Esophagus mucosa (tissue), 1 donor: ENCODE measurements around the gene CYBA. TPM values are rescaled to one million over a fixed set of nuclear protein-coding genes. Genes with fewer than 3 reads are reported as not detected.
A peak's percentile ranks its signal among the peaks of the same experiment; 100 is the strongest.

Experiments
- ATAC-seq: fragments of 200-7000 bp; cut with Tn5 transposase; one replicate; pipeline ENCODE4 v1.9.1; 2020
- total RNA-seq: library from RNA; stranded (reverse); gene quantifications from one replicate; pipeline ENCODE4 v1.2.4, GENCODE V29; 2023
- donor health status: DM: yes; HTN: yes; CAD: no.

Gene CYBA
- total RNA-seq = 66.3 TPM

DNA sequence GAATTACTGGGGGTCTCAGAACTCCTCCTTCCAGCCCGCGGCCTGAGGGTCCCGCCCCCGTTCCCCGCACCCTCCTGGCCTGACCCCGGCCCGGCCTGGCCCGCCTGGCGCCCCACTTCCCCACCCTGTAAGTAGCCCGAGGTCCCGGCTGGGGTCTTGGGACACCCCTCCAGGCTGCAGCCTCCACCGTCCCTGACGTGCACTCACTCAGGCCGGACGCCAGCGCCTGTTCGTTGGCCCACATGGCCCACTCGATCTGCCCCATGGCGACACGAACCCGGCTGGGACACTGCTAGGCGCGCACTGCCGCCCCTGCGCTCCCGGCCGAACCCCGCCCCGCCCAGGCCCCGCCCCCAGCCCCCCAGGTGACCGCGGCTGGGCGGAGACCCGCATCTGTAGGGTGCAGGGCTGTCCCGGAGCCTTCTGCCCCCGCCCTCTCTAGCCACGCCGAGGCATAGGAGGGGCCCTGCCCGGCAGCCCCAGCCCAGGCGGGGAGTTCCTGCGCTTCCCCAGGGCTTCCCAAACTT lies at the start of gene CYBA:
CYBA (minus strand) TSS at position 305 of the 527 bp plus-strand sequence; CDS start at position 265, 40 bp downstream.
- ATAC-seq = peak; percentile 84

- no peak for ATAC-seq
Measured at GRCh38 chr16:88700322-88700635, 49.4 kb upstream of the CYBA start.

- no peak for ATAC-seq
Measured at GRCh38 chr16:88699180-88699579, 48.3 kb upstream of the CYBA start.

DNA sequence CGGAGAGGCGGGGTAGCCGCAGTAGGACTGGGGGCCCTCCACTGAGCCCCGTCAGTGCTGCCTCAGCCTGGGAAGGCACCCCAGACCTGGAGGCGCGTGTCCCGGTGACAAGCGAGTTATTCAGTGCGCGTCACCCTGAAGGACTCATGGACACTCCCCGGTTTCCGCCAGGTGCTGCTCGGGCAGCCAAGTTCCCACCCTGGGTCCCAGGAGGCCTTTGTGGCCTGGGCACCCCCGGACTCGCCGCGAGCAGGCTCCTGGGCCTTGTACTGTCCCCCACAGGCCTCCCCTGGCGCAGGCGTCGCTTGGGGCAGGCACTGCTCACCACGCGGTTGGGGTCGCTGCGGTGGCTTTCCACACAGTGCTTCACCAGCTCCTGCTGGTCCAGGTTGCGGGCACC lies 47.8 kb upstream of the CYBA start:
- no peak for ATAC-seq

DNA sequence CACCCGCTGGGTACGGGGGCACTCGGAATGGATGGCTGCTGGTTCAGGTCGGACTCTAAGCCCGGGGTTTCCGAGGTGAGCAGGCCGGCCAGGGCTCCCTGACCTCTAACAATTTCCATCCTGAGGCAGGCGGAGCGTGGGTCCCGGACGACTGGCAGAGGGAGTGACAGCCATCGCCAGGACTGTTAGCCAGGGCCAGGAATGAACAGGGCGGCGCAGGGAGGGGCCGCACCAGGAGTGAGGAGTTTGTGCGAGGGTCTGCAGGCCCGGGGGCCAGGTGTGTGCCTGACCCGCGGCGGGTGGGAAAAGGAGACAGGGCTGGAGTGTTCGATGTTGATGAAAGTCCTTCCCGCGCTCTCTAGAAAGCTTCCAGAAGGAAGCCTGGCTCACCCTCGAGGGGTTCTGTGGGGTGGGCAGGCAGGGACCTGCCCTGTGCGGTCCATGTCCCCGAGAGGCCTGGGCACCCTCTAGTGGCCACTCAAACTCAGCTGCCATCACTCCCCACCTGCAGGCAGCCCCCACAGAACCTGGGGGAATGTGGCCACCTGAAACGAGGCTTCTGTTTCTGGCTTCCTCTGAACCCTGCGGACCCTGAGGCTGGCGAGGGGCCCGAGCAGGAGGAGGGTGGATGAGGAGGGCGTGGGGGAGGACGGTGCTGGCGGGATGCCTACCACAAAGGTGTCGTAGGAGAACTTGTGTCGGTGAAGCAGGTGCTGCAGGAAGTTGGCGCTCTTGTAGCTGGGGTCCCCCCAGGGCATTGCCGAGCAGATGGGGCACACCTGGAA lies 47.2 kb upstream of the CYBA start:
- ATAC-seq = no peak

DNA sequence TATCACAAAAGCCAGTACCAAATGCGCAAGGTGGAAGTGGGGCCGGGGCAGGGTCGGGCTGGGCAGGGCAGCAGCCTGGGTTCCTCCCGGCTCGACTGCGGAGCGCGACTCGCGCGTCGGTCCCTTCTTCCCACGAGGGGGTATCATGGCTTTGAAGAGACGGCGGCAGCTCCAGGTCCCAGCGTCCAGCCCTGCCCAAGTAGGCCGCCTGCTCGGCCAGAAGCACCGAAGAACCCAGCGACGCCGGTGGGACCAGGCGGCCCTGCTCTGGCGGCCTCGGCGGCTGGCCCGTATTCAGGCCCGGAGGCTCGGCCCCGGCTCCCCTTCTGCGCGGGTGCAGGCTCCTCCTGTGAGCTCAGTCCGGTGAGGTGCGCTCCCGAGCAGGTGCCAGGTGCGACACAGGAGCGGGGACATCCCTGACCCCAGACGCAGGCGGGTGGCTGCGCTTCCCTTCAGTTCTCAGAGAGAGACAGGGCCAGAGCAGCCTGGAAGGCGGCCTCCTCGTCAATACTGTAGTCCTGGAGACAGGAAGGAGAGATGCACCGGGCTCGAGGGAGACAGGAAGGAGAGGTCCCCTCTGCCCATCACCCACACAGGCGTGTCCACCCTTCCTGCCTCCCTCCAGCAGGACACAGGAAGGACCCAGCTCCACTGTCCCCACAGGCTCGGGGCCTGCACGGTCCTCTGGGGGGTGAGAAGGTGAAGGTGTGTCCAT lies 46.4 kb upstream of the CYBA start:
- no peak for ATAC-seq

DNA sequence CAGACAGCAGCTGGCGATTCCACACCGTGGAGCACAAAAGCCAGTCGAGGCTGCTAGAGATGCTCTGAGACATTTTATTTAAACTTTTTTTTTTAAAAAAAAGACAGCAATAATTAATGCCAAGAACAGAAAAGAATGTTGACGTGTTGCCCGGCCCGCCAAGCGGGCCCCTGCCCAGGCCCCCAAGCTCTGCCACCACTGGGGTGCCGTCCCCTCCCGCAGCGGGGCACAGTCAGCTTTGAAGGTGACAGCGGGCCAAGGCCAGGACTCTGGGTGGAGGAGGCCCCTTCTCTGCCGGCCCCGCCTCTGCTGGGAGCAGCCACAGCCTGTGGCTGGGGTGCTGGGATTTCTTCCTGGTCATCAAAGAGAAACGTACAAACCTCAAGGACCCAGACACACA lies 45.6 kb upstream of the CYBA start:
- no peak for ATAC-seq

- ATAC-seq = no peak
Measured at GRCh38 chr16:88695753-88696152, 44.9 kb upstream of the CYBA start.

DNA sequence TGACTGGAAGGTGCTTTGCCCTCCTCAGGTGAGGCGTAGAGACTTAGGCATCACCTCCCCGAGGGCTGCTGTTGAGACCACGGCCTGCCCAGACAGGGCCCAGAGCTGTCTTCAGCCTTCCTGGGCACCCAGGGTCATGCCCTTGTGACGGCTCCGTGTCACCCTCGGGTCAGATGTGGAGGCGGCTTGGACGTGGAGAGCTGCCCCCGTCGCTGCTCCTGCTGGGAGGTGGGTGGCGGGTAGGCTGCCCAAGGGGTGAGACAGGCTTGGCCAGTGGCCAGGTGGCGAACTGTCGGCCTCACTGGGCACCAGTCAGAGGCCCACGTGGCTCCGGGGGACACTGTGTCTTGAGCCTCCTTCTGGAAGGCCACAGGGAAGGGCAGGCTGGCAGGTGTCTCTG lies 44.4 kb upstream of the CYBA start:
- no peak for ATAC-seq

- no peak for ATAC-seq
Measured at GRCh38 chr16:88694221-88695087, 43.6 kb upstream of the CYBA start.

GRCh38 chr16:88693420-88694177 lies 42.7 kb upstream of the CYBA start:
- no peak for ATAC-seq

GRCh38 chr16:88692861-88693260 lies 42.0 kb upstream of the CYBA start:
- no peak for ATAC-seq

GRCh38 chr16:88691924-88692560 lies 41.2 kb upstream of the CYBA start:
- ATAC-seq = peak; percentile 21

DNA sequence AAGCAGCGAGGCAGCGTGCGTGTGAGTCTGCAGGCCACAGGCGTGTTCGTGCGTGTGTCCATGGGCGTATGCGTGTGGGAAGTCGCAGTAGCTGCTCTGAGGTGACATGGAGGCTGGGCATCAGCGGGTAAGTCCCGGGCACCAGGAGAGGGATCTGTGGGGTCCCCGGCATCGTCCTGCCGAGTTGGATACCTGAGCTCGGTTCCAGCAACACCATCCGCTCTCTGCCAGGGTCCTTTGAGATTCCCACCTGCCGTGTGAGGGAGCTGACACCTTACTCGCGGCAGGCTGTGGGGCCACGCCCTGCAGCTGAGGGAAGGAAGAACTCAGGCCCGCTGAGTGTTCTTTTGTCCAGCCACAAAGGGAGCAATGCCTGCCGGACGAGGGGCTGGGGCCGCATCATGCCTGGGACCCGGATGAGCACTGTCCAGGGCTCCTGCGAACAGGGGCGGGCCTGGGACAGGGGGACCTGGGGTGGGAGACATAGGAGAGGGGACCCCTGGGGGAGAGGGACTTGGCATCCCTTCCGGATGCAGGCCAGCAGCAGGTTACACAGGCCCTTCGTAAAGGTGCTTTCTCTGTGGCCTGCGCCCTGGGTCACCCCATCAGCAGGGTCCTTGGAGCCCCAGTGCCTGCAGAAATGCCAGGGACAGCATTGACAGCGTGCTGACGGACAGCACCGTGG lies 40.4 kb upstream of the CYBA start:
- no peak for ATAC-seq

- ATAC-seq = no peak
Measured at GRCh38 chr16:88690341-88691128, 39.7 kb upstream of the CYBA start.

GRCh38 chr16:88688013-88688778 lies 37.3 kb upstream of the CYBA start:
- no peak for ATAC-seq

DNA sequence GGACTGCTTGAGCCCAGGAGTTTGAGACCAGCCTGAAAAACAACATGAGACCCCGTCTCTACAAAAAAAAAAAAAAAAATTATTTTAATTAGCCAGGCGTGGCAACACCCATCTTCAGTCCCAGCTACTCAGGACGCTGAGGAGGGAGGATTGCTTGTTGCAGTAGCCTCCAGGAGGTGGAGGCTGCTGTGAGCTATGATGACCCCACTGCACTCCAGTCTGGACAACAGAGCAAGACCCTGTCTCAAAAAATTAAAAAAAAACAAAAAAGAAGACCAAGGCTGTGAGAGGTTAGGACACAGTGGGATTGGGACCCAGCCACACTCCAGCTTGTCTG lies 36.8 kb upstream of the CYBA start:
- no peak for ATAC-seq

DNA sequence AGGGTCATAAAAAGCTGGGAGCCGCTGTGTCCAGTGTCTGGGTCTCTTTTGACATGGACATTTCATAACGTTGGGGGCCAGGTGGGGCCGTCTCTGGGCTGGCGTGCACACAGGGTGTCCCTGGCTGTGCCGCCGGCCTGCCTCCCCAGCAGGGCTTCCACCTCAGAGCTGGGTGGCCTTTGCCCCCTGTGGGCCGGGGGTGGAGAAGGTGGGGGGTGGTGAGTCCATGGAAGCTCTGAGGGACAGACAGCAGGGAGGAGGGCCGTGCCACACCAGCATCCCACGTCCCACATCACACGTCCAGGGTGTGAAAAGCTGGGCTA lies 36.4 kb upstream of the CYBA start:
- ATAC-seq = no peak

GRCh38 chr16:88686439-88687253 lies 35.8 kb upstream of the CYBA start, which contains the start of gene SNAI3:
Gene SNAI3 (minus strand): TSS chr16:88686507. CDS start chr16:88686406, 101 bp downstream.
- peak; percentile 84 for ATAC-seq
